HTERT RPE-1 (cell line): ENCODE data around the gene SPATA21.
"Not testable (repeated sequence)": the region's sequence is repeated elsewhere in the genome, so short reads cannot be mapped to it uniquely, and the experiment has no call there.

Experiments
- in situ Hi-C: fragments of 300-500 bp; cut with MboI; formaldehyde crosslinking; loops from 4 replicates; pipeline ENCODE4 v1.14.3; 2020; ENCODE audit warnings: low sequenced_read_pairs

The SPATA21 gene

DNA sequence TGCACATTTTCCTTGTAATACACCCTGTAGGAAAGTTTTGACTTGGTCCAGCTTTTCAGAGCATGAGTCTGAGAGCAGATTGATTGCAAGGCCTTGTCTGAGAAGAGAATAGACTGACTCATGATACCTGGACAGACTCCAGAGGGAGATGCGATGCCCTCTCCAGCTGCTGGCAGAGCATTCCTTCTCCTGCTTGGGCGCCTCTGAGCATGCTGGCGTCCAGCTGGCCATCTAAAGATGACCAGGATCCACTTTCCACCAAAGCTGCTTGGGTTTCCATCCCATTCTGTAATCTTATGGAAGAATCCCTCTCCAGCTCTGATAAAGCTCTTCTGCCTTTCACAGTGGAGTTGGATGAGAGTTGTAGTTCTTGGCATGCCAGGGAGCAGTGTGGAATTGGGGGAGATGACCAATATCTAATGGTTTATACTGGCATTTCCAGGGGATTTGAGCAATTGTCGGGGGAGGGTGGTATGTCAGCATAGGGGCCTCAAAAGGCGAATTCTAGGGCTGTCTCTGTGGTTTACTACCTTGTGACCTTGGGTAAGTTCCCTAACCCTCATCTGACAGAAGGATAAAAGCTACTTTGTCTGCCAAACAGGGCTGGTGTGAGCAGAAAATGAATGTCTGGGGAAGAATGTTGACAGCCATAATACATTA is 50.6 kb downstream of the SPATA21 start:
- in situ Hi-C loops = no loop called here

DNA sequence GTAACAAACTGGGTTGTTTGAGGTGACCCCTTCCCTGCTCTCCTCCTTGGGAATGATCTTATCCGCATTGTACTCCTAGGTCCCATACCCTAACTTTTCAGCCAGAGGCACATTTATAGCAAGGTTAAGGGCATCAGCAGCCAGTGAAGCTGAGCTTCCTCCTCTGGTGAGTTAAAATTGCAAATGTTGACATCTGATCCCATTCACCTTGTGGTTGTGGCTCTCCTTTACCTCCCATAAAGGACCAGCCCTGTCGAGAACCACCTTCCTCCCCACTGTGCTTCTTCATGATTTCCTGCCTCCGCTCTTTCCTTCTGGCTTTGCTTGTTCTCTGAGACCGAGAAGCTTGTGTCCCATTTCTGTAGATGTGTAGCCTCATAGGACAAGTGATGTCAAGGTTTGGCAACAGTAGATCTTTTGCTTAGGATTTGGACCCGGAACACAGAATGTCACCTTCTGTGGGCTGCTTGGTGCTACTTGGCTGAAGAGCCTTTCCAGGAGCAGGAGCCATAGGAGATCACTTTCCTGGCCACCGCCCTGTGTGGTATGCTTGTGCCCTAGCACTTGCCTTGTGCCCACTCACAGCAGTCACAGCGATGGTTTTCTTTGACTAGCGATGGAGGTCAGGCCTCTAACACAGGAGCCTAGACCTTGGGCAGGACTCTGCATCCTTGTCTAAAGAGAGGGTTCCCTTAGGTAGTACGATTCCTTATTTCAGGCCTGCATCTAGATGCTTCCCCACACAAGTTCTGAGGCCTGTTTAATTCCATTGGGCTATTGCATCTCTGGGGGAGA is 51.4 kb downstream of the SPATA21 start:
- in situ Hi-C loops = no loop called here

DNA sequence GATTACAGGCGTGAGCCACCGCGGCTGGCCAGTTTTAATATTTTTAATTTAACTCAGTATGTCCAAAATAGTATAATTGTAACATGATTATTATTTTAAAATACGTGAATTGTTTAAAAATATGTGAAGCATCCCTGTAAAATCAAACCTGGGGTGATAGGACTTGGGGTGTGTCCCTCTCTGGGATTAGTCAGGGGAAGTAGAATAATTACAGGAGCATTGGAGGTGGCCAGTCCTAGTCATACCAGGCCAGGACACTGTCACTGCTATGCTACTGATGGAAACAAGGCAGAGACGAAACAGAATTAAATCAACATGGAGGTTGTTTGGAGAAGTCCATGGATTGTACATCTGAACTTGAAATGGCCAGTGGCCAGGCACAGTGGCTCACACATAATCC is 53.3 kb downstream of the SPATA21 start:
- in situ Hi-C loops = no loop called here

DNA sequence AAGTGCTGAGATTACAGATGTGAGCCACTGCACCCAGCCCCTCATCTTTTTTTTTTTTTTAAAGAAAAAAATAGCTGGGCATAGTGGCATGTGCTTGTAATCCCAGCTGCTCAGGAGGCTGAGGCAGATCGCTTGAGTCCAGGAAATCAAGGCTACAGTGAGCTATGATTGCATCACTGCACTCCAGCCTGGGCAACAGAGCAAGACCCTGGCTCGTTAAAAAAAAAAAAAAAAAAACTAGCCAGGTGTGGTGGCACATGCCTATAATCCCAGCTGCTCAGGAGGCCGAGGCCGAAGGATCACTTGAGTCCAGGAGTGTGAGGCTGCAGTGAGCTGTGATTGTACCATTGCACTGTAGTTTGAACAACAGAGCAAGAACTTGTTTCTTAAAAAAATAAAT is 56.4 kb downstream of the SPATA21 start:
- in situ Hi-C loops = no loop called here

DNA sequence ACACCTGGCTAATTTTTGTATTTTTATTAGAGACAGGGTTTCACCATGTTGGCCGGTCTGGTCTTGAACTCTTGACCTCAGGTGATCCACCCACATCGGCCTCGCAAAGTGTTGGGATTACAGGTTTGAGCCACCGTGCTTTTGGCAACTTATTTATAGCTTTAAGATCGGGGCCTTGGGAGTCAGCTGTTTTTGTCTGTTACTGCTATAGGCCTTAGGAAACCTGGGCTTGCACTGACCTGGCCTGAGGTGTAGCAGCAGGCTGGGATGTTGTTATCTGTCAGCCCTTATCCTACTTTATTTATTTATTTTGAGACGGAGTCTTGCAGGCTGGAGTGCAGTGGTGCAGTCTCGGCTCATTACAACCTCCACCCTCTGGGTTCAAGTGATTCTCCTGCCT is 58.8 kb downstream of the SPATA21 start:
- in situ Hi-C loops = no loop called here

DNA sequence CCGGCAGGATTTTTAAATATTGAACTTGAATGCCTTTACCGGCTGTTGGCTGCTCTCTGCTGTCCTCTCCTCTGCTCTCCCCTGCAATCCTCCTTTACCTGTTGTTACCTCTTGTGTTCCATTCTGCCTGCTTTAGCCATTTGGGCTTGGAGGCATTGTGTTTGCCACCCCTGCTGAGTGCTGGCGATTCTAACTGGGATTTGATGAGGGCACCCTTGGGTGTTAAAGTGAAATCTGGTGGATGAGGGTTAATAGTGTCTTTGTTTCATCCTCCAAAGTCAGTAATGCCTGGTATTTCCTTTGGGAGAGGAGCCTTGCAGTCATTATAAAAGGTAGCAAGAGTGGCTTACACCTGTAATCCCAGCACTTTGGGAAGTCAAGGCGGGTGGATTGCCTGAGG is 60.3 kb downstream of the SPATA21 start:
- in situ Hi-C loops = no loop called here

DNA sequence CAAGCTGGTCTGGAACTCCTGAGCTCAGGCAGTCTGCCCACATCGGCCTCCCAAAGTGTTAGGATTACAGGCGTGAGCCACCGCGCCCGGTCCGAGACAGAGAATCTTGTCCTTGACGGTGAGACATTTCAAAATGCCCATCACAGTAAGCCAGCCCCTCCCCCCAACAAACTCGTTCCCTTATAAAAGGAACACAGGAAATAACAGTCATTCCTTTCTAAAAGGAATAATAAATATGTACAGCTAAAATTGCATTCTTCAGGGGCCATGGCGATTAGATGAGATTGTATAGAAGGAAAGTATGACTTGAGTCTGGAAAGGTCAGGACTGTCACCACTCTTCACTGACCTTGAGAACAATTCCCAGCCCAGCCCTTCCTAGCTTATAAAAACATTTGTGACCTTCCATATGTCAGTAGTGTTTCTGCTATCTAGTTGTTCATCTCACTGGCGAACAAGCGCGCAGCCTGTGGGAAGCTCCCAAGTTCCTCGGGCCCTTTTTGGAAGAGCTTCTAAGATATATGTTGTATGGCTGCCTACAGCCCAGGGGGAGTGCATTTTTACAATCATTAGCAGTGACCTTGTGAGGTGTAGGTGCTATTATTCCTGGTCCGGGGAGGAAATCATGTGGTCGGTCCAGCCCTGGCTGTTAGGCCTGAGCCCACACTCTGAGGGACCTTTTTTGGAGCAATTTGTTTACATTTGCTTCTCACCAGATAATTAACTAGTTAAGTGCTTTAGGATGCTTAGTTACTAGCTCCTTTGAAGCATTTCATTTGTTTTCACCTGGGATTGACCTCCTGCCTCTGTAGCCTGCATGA is 61.5 kb downstream of the SPATA21 start:
- in situ Hi-C loops = no loop called here

DNA sequence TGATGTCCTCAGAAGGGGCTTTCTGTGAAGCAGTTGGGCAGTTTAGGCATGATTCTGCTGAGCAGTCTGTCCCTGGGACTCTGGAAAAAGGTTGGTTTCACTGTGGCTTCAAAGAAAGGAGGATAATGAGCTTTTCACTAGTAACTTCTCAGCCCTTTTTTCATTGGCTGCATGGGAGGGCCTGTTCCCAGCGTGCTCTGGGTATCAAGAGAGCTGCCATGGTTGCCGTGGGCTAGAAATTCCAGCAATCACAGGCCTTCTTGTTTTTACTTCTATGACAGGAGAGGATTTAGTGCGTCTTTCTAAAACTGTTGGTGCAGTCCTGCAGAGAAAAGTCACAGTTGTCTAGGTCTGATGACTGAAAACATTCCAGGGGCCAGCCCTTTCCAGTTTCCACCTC is 63.0 kb downstream of the SPATA21 start:
- in situ Hi-C loops = no loop called here

DNA sequence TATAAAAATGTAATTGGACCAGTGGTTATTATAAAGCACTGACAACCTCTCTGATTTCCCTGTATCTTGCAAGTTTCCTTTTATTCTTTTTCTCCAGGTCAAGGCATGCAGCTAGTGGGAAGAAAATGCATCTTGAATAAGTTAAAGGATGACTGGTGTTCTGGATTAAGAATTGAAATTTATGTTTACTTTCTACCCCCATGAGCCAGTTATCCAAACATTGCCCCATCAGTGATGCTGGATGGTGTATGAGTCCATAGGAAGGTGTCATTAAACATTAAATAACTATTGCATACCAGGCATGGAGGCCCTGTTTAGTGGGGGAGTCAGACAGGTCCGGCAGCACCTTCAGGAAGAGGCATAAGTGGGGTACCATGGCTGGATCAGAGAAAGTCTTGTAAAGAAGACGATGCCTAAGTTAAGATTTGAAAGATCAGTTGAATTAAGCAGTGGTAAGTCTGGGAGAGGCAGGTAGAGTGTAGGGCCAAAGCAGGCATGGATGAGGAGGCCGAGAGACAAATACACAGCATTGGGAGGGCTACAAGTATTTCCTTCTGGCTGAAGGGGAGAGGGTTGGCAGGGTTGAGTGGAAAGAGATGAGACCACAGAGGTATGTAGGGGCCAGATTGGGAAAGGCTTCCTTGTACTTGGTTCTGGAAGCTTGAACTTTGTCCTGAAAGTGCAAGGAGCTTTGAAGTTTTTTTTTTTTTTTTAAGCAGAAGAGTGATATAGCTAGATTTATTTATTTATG is 64.5 kb downstream of the SPATA21 start:
- in situ Hi-C loops = no loop called here

DNA sequence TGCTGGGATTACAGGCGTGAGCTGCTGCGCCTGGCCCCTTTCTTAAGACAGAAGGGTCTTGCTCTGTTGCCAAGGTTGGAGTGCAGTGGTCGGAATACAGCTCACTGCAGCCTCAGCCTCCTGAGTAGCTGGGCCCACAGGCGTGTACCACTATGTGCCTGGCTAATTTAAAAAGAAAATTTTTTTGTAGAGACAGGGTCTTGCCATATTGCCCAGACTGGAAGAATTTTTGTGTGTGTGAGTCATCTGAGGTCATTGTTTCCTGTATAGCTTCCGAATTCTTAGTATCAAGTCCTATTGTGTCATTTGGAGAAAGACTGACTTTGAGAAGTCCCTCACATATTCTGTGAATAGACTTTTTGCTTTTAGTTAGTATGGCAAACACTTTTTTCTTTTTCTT is 65.5 kb downstream of the SPATA21 start:
- in situ Hi-C loops = no loop called here

DNA sequence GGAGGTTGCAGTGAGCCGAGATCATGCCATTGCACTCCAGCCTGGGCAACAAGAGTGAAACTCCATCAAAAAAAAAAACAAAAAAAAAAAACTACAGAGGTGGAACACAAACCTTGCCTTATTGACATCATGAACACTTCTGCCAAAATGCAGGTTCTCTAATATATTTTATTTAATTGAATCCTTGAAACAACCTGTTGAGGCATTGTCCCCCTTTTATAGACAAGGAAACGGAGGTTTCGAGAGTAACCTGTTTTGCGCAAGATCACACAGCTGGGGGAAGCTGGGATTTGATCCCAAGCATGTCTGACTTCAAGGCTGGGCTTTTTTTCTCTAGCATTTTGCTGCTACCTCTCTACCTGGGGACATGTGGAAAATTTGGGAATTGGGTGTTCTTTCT is 67.4 kb downstream of the SPATA21 start:
- in situ Hi-C loops = no loop called here

DNA sequence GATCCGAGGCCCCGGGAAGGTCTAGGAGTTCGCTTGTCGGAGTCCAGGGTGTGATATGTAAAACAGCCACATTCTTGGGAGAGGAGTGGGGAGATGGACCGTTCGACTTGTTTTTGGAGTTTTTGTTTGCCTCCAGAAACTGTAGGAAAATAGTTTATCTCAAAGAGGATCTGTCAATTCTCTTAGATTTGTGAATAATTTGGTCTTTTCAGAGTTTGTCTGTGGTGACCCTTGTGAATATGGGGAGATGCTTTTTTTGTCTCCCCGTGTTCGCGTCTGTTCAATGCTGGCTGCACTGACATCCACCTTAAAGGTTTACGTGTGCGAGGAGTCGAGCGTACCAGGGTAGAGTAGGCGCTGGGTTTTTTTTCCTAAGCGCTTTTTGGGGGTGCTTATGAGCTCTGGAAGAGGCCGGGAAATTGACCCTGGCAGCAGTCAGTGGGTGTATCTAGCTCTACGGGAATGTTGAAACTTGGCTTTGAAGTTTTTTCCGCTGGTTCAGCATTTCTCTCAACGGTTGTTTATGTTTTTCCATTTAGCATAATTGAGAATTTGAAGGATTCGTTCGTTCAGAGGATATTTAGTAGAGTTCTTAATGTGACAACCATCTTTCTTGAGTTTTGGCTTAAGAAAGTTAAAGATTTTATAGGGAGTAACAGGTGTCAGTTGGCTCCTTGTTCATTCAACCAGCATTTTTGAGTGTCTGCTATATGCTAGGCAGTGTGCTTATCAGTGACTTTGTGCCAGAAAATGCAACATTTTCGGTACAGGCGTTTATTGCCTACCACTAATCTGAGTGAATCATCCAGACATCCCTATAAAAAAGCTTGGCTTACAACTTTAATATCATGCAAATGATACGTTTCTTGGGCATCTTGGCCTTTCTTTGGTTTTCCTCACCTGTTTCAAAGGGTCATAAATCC is 69.0 kb downstream of the SPATA21 start:
- in situ Hi-C loops = no loop called here

DNA sequence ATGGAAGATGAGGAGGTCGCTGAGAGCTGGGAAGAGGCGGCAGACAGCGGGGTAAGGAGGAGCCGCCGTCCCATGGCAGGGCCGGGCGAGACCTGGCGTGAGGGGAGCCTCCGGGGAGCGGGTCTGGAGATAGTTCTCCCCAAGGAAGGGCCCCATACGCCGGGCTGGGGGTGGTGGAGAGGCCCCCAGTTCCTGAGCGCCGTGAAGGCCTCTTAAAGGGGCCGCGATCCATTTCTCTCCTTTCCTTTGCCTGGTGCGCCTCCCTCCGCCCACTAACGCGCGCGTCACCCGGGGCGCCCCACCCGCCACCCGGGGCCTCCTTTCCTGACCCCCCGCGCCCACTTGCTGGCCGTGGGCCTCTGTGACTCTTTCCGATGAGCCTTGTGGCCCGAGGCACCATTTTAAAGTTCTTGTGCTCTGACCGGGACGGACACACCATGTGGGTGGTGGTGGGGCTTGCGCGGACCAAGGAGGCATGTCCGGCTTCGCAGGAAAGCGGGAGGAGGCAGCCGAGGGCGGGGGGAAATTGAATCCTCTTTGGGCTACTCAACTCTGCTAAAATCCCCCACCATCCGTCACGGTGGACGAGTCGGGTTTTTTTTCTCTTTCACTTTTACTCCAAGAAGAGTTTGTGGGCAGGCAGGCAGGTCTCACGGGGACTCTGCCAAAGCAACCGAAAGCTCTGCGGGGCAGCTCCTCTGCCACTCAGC is 69.8 kb downstream of the SPATA21 start:
- in situ Hi-C loops = no loop called here

DNA sequence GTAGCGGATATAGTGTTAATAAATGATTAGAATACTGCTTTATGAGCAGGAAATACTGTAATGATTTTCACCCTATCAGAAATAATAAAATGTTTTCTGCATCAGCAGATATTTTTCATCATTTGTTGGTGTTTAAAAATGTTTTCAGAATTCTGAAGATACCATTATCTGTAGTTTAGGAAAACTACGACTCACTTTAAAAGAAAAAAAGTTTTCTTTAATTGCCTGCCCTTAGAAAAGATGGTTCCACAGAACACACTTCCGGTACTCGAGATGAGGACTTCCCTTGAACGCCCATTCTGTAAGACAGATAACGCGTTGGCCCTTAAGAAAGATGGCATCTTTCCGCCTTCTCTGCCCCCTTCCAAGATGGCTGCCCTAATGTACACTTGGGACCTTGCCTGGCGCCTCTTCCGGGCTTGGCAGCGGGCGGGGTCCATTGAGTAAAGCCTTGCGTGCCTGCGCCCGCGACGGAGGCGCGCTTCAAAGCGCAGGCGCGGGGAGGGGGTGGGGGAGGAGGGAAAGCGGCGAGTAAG is 70.4 kb downstream of the SPATA21 start, which contains the start of gene SZRD1:
Gene SZRD1, plus strand, starts transcription at position 521 of the 536 bp plus-strand sequence. CDS start 16 bp downstream, outside the sequence.
- in situ Hi-C loops = no loop called here

DNA sequence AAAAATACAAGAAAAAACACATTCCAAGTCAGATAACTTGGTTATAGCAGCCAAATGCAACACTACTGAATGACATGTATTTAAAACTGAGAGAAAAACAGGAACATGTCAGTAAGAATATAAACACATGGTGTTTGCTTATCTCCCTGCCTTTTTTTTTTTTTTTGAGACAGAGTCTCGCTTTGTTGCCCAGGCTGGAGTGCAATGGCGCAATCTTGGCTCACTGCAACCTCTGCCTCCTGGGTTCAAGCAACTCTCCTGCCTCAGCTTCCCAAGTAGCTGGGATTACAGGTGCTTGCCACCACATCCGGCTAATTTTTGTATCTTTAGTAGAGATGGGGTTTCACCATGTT is 72.1 kb downstream of the SPATA21 start:
- in situ Hi-C loops = not testable (repeated sequence)

DNA sequence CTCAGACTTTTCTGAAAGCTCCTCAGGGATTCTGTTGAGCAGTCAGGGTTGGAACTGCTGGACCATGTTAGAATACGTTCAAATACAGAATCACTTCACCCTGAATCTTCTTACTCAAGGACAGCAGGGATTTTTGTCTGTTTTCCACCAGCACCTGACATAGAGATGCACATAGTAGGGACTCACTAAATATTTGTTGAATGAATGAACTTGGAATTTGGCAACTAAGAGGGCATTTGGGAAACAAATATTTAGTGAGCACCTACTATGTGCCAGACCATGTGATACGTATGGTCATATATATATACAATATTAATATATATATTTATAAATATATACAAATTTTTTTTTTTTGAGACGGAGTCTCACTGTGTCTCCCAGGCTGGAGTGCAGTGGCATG is 80.4 kb downstream of the SPATA21 start:
- in situ Hi-C loops = no loop called here

DNA sequence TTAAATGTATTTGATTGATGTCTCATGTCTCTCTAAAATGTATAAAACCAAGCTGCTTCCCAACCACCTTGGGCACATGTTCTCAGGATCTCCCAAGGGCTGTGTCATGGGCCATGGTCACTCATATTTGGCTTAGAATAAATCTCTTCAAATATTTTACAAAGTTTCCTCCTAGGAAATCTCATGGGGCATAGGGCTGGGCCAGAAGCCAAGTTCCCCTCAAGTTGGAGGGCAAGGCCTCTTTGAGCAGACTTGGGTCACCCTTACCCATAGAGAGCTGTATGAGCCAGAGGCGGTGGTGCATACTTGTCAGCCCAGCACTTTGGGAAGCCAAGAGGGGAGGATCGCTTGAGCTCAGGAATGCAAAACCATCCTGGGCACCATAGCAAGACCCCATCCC is 82.6 kb downstream of the SPATA21 start:
- in situ Hi-C loops = no loop called here

DNA sequence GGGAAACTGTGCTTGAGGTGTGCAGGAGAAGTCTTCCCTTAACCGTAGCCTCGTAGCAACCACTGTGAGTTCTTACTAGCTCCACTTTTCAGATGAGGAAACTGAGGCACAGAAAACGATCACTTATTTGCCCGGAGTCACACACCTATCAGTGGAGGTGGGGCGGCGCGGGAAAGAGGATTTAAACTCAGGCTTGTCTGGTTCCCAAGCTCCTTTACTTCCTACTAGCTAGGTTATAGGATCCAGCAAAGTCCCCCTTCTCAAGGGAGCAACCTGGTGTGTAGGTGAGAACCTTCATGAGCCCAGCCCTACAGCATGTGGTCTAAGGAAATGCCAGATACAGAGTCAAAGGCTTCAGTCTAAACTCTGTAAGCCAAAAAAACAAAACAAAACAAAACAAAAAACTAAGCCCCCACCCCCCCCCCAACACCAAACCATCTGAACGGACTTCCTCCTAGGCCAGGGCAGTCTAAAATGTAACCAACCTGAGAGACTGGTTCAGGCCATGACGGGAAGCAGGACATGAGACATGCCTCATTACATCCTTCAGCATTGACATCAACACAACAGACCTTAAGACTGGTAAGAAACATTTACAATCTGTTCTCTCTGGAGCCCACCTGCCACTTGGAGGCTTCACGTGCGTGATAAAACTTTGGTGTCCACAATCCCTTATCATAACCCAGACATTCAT is 84.2 kb downstream of the SPATA21 start:
- in situ Hi-C loops = no loop called here
